Cardiac muscle cell (in vitro differentiated cells and primary cell): ENCODE data around the gene HBG2. TPM values are rescaled to one million over a fixed set of nuclear protein-coding genes. Genes with fewer than 3 reads are reported as not detected.

ENCODE experiments used
- DNase-seq, 2 donors: peaks; one replicate each; pipeline versions ENCODE4 v3.0.0 to v3.0.0-alpha.2; 2010 to 2017; ENCODE audit warnings: low read depth in 1 of 2, low spot score in 1 of 2
- H3K27ac ChIP-seq: fragments of 200-600 bp; sonication (generic); 2 replicates; pipeline ENCODE4 v1.5.1; 2016
- H3K27me3 ChIP-seq: fragments of 200-600 bp; sonication (generic); 2 replicates; pipeline ENCODE4 v1.6.0; 2016; ENCODE audit warnings: control low read depth
- H3K36me3 ChIP-seq: fragments of 200-600 bp; sonication (generic); 2 replicates; pipeline ENCODE4 v1.5.1; 2016; ENCODE audit warnings: control low read depth
- H3K4me1 ChIP-seq: fragments of 200-600 bp; sonication (generic); 2 replicates; pipeline ENCODE4 v1.8.1; 2017; ENCODE audit warnings: low read depth, mild to moderate bottlenecking, mixed run types
- H3K4me3 ChIP-seq: fragments of 200-600 bp; sonication (generic); 2 replicates; pipeline ENCODE4 v1.5.1; 2016; ENCODE audit warnings: mild to moderate bottlenecking
- H3K9me3 ChIP-seq: fragments of 200-600 bp; sonication (generic); 2 replicates; pipeline ENCODE4 v1.5.1; 2017; ENCODE audit warnings: low read depth, mild to moderate bottlenecking, control low read depth
- CTCF ChIP-seq: IDR thresholded peaks from 2 replicates; pipeline ENCODE4 v1.5.1; 2012; ENCODE audit warnings: low read depth, mild to moderate bottlenecking, low read length
- polyA plus RNA-seq: library from polyadenylated mRNA; unstranded; fragments of >200 nt; fragmentation: Nextera tagmentation; extraction: Ambion mirVana; gene quantifications from 2 replicates; pipeline ENCODE4 v1.2.1, GENCODE V29; 2016
- total RNA-seq: library from RNA; depleted of rRNA; stranded (reverse); fragments of >200 nt; gene quantifications from 2 replicates; pipeline ENCODE4 v1.2.3, GENCODE V29; 2016

The HBG2 gene
- total and polyA plus RNA-seq, 2 experiments from 2014 or later = not detected

GRCh38 chr11:5288906-5289550 lies 34.4 kb upstream of the HBG2 start:
- Histone ChIP-seq H3K27ac (no peak overlapping the region), H3K36me3 (no peaks in the 10 kb centered on the region), H3K4me1 (no peaks in the 10 kb centered on the region), H3K27me3 (no peaks in the 10 kb centered on the region), H3K4me3 (no peak overlapping the region), H3K9me3 (no peaks in the 10 kb centered on the region)
- DNase-seq = no peak
- no peak for TF ChIP-seq CTCF

- no peak overlapping the region for H3K4me3 ChIP-seq
- no peak overlapping the region for H3K27ac ChIP-seq
- TF ChIP-seq CTCF = no peak
- no peaks in the 10 kb centered on the region for H3K4me1 ChIP-seq
- no peaks in the 10 kb centered on the region for H3K36me3 ChIP-seq
- no peaks in the 10 kb centered on the region for H3K9me3 ChIP-seq
- peak in 1 of 2 donors; percentile 22 for DNase-seq
- H3K27me3 ChIP-seq = no peaks in the 10 kb centered on the region
Measured at GRCh38 chr11:5288108-5288905, 33.7 kb upstream of the HBG2 start.

- no peak for DNase-seq
- TF ChIP-seq CTCF = no peak
- Histone ChIP-seq H3K9me3 (no peaks in the 10 kb centered on the region), H3K4me3 (no peak overlapping the region), H3K36me3 (no peaks in the 10 kb centered on the region), H3K4me1 (no peaks in the 10 kb centered on the region), H3K27me3 (no peaks in the 10 kb centered on the region), H3K27ac (no peak overlapping the region)
Measured at GRCh38 chr11:5286901-5287300, 32.3 kb upstream of the HBG2 start.

GRCh38 chr11:5286351-5286750 lies 31.8 kb upstream of the HBG2 start:
- Histone ChIP-seq H3K4me3 (no peak overlapping the region), H3K36me3 (no peaks in the 10 kb centered on the region), H3K9me3 (no peaks in the 10 kb centered on the region), H3K4me1 (no peaks in the 10 kb centered on the region), H3K27me3 (no peaks in the 10 kb centered on the region), H3K27ac (no peak overlapping the region)
- TF ChIP-seq CTCF = no peak
- no peak for DNase-seq

- Histone ChIP-seq H3K4me3 (no peak overlapping the region), H3K27me3 (no peaks in the 10 kb centered on the region), H3K36me3 (no peaks in the 10 kb centered on the region), H3K9me3 (no peaks in the 10 kb centered on the region), H3K4me1 (no peaks in the 10 kb centered on the region), H3K27ac (no peak overlapping the region)
- DNase-seq = no peak
- TF ChIP-seq CTCF = no peak
Measured at GRCh38 chr11:5285703-5286340, 31.2 kb upstream of the HBG2 start.
